ENCODE data around the gene DPP9.
"Not testable (repeated sequence)": the region's sequence is repeated elsewhere in the genome, so short reads cannot be mapped to it uniquely, and the experiment has no call there.

The DPP9 gene

GRCh38 chr19:4723595-4724514 is at the start of gene DPP9:
Gene DPP9, minus strand, starts transcription at chr19:4723842. Its CDS starts 3,936 bp downstream, at chr19:4719906.
- peak; percentile 99 for DNase-seq

- DNase-seq: no peak
Observed at GRCh38 chr19:4773047-4773640, 49.5 kb upstream of the DPP9 start.

GRCh38 chr19:4772566-4772965 is 48.9 kb upstream of the DPP9 start:
- DNase-seq: no peak

DNA sequence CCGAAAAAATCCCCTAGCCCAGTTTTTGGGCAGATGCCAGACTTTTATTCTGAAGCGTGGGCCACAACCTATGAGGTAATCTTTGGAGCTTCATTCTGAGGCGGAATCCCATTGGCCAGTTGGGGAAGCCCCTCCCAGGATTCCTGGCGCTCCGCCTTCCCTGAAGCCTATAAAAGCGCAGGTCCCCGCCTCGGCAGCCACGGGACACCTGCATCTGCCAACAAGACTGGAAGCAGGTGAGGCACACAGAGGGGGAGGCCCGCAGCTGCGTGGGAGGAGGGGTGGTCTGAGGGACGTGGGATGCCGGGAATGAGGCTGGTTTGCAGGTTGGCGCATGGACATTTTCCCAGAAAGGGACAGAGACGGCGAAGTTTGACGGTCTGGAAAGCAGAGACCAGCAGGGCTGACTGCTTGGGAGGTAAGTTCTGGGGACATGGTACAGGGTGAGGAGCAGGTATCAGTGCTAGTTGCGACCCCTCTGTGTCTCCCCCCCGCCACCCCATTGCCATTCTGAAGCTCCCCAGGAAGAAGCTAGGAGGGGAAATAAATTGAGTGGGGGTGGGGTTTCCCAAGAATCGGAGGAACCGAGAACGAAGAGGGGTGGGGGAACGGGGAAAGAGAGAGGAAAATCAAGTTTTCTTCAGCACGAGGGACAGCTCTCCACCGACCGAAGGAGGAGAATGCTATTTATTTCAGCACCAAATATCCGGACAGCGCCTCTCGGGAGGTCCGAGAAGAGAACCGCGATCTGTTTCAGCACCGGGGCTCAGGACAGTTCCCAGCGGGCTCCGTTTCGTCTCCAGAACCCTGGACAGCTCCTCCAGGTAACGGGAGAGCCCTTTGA is 45.5 kb upstream of the DPP9 start:
- peak; percentile 64 for DNase-seq

- DNase-seq: no peak
Observed at GRCh38 chr19:4764393-4764660, 40.7 kb upstream of the DPP9 start.

DNA sequence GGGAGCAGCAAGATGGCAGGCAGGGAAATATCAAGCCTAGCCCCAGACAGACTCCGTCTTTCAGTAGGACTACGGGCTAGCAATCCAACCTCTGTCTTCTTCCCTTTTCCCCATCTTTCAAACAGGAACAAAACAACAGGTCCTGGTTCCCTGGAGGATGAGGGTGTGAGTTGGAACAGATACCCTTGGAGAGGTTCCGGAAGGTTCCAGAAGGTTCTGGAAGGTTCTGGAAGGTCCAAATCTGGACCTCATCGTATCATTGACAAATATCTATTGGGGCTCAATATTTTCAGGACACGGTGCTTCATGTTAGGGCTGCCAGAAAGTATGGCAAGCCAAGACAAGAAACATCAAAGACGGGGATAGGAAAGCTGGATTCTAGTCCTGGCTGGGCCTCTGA is 39.4 kb upstream of the DPP9 start:
- DNase-seq: no peak

DNA sequence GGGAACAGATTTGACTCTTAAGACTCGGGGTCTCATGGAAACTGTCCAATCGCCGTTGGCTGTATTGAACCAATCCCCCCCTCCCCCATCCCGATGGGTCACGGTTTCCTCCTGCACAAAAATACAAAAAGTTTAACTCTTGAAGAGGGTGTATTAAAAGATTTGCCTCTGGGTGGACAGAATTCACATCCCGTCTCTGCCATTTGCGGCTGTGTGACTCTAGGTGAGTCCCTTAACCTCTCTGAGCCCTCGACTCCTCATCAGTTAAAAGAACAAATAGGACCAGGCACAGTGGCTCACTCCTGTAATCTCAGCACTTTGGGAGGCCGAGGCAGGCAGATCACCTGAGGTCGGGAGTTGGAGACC is 36.6 kb upstream of the DPP9 start:
- DNase-seq: no peak

GRCh38 chr19:4759388-4760284 is 36.0 kb upstream of the DPP9 start:
- peak; percentile 85 for DNase-seq

- DNase-seq: no peak
Observed at GRCh38 chr19:4758659-4759058, 35.0 kb upstream of the DPP9 start.

DNA sequence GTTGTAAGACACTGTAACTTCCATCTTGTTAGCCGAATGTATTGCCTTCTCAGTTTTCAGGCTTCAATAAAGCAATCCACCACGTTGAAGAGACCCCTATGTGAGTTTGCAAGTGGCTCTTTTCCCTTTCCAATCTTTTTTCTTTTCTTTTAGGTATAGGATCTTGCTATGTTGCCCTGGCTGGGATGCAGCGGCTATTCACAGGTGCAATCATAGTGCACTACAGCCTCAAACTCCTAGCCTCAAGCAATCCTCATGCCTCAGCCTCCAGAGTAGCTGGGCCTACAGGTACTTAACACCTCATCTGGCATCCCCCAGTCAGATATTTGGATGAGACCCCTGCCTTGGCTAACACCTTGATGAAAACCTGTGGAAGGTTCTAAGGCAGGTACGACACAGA is 34.4 kb upstream of the DPP9 start:
- no peak for DNase-seq

GRCh38 chr19:4755459-4755858 is 31.8 kb upstream of the DPP9 start:
- DNase-seq: no peak

GRCh38 chr19:4754248-4754647 is 30.6 kb upstream of the DPP9 start:
- peak; percentile 3 for DNase-seq

GRCh38 chr19:4749870-4750590 is 26.4 kb upstream of the DPP9 start:
- no peak for DNase-seq

- DNase-seq: no peak
Observed at GRCh38 chr19:4748589-4748988, 24.9 kb upstream of the DPP9 start.

- DNase-seq: no peak
Observed at GRCh38 chr19:4748185-4748584, 24.5 kb upstream of the DPP9 start.

GRCh38 chr19:4745986-4746385 is 22.3 kb upstream of the DPP9 start:
- DNase-seq: no peak

DNA sequence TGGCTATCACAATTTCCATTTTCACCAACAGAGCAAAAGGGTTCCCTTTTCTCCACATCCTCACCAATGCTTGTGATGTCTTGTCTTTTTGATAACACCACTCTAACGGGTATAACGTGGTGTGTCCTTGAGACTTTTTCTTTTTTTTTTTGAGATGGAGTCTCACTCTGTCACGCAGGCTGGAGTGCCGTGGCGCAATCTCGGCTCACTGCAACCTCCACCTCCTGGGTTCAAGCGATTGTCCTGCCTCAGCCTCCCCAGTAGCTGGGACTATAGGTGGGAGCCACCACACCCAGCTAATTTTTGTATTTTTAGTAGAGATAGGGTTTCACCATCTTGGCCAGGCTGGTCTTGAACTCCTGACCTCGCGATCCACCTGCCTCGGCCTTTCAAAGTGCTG is 21.5 kb upstream of the DPP9 start:
- DNase-seq: not testable (repeated sequence)

DNA sequence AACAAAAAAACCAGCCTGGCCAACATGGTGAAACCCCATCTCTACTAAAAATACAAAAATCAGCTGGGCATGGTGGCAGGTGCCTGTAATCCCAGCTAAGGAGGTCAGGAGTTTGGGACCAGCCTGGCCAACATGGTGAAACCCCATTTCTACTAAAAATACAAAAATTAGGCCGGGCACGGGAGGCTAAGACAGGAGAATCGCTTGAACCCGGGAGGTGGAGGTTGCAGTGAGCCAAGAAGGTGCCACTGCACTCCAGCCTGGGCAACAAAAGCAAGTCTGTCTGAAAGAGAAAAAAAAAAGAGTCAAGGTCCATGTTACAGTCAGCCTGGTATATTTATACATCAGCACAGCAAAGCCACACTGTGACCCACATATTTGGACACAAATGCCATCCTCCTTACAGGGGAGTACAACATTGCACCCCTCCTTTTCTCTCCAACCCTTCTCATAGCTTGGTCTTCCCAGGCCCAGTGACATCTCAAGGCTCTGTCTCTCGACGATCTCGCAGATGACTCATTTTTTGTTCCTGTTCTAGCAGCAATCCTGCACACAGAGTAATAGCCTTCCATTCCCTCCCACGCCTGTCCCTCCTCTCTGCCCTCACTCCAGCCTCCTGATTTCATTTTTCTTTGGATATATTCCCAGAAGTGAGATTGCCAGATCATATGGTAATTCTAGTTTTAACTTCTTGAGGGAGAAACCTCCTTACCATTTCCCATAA is 21.0 kb upstream of the DPP9 start:
- DNase-seq: no peak

DNA sequence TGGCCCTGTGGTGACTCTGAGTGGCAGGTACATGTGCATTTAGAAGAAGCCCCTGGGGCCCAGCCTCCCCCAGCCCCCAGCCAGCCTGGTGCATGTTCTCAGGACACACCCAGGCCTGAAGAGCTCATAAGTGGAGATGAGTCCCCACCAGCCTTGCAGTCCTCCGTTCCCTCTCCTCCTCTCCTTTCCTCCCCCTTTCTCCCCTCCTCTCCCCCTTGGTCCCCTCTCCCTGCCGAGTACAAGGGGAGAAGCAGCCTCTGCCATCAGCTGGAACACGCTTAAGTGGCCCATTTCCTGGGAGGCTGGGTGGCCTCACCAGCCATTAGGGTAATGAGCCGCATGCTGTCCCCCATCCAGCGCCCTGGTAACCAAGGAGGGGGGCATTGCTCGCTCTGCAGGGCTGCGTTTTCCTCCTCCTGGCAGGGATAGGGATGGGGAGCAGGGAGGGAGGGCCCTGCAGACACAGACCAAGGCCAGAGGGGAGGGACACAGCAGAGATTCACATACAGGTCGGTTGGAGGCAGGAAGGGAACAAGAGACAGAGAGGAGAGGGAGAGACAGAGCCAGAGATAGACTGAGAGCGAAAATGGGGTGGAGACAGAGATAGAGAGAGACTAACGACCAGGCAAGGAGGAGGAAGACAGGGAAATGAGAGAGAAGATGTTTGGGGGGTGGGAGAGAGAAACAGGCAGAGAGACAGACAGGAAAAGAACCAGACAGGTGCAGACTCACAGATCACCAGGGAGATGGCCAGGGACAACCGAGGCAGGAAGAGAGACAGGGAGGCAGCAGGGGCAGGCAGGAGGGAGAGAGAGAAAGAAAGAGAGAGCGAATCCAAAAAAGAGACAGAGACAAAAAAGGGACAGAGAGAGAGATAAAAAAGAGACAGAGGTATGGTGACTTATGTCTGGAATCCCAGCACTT is 19.3 kb upstream of the DPP9 start:
- no peak for DNase-seq

DNA sequence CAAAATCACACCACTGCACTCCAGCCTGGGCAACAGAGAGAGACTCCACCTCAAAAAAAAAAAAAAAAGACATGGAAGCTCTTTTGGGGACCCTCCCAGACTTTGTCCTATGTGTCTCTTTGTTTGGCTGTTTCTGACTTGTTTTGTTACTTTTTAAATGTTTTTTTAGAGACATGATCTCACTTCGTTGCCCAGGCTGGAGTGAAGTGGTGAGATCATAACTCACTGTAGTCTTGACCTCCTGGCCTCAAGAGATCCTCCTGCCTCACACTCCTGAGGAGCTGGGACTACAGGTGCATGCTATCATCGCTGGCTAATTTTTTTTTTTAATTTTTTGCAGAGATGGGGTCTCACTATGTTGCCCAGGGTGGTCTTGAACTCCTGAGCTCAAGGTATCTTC is 16.4 kb upstream of the DPP9 start:
- DNase-seq: no peak
